ENCODE data around the gene PHF12.

GRCh38 chr17:28858801-28859355, 92.4 kb downstream of the PHF12 start:
- no peak for TF ChIP-seq SPI1 (IDR thresholded peaks at IDR 0.05; ENCODE audit: borderline replicate concordance, low read depth)
- no peak for TF ChIP-seq CTCF (IDR thresholded peaks at IDR 0.05; ENCODE audit: insufficient read depth, low read length)
- TF ChIP-seq POLR2AphosphoS5 (IDR thresholded peaks at IDR 0.05; ENCODE audit: low read depth) = no peak
- TF ChIP-seq, protein P1, sequence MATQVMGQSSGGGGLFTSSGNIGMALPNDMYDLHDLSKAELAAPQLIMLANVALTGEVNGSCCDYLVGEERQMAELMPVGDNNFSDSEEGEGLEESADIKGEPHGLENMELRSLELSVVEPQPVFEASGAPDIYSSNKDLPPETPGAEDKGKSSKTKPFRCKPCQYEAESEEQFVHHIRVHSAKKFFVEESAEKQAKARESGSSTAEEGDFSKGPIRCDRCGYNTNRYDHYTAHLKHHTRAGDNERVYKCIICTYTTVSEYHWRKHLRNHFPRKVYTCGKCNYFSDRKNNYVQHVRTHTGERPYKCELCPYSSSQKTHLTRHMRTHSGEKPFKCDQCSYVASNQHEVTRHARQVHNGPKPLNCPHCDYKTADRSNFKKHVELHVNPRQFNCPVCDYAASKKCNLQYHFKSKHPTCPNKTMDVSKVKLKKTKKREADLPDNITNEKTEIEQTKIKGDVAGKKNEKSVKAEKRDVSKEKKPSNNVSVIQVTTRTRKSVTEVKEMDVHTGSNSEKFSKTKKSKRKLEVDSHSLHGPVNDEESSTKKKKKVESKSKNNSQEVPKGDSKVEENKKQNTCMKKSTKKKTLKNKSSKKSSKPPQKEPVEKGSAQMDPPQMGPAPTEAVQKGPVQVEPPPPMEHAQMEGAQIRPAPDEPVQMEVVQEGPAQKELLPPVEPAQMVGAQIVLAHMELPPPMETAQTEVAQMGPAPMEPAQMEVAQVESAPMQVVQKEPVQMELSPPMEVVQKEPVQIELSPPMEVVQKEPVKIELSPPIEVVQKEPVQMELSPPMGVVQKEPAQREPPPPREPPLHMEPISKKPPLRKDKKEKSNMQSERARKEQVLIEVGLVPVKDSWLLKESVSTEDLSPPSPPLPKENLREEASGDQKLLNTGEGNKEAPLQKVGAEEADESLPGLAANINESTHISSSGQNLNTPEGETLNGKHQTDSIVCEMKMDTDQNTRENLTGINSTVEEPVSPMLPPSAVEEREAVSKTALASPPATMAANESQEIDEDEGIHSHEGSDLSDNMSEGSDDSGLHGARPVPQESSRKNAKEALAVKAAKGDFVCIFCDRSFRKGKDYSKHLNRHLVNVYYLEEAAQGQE (IDR thresholded peaks at IDR 0.05; ENCODE audit: insufficient replicate concordance, low read depth) = no peak
- no peak for TF ChIP-seq GABPA (IDR thresholded peaks at IDR 0.05; ENCODE audit: low read depth)

All from HL-60 (cell line).